GM12875 (cell line): ENCODE results near the gene DSC3.
"Not testable (repeated sequence)": the region's sequence is repeated elsewhere in the genome, so short reads cannot be mapped to it uniquely, and the experiment has no call there.

ENCODE experiments used
- H3K4me3 ChIP-seq: one replicate; pipeline ENCODE4 v1.5.1; 2011; ENCODE audit warnings: low read depth, low read length, control low read depth
- TF ChIP-seq, protein P1 (sequence below): IDR thresholded peaks from 2 replicates; pipeline ENCODE4 v1.5.1; 2011; ENCODE audit warnings: low read depth, mild to moderate bottlenecking, control low read depth, inconsistent platforms, low read length, moderate library complexity, borderline replicate concordance; ENCODE audit not compliant: insufficient read depth

Gene DSC3

DNA sequence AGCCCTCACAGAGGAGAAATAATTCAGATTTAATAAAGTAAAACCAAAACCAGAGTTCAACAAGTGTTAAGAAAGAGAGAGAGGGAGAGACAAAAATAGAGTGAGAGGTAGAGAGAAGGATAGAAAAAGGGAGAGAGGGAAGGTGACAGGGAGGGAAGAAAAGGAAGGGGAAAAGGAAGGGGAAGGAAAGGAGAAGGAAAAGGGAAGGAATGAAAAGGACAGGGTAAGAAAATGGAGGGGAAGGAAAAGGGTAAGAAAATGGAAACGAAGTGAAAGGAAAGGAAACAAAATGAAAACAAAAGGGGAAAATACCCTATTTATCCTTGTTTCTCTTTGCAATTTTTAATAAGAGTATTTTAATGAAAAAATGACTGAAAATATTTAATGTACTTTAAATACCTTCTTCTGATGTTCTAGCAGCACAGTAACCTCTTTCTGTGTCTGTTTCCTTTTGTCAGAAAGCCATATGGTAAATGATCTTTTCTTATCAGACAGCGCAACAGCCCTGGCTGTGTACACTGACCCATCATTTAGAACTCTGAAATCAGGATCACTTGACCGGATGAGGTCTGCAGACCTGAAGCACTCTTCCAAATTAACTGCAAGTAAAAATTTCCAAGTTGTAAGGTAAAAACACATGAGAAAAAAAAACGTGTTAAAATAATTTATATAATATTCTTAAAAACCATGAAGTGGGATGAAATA is 11.8 kb downstream of the DSC3 start:
- no peak overlapping the region for H3K4me3 ChIP-seq
- TF ChIP-seq, protein P1, sequence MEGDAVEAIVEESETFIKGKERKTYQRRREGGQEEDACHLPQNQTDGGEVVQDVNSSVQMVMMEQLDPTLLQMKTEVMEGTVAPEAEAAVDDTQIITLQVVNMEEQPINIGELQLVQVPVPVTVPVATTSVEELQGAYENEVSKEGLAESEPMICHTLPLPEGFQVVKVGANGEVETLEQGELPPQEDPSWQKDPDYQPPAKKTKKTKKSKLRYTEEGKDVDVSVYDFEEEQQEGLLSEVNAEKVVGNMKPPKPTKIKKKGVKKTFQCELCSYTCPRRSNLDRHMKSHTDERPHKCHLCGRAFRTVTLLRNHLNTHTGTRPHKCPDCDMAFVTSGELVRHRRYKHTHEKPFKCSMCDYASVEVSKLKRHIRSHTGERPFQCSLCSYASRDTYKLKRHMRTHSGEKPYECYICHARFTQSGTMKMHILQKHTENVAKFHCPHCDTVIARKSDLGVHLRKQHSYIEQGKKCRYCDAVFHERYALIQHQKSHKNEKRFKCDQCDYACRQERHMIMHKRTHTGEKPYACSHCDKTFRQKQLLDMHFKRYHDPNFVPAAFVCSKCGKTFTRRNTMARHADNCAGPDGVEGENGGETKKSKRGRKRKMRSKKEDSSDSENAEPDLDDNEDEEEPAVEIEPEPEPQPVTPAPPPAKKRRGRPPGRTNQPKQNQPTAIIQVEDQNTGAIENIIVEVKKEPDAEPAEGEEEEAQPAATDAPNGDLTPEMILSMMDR, result no peak

DNA sequence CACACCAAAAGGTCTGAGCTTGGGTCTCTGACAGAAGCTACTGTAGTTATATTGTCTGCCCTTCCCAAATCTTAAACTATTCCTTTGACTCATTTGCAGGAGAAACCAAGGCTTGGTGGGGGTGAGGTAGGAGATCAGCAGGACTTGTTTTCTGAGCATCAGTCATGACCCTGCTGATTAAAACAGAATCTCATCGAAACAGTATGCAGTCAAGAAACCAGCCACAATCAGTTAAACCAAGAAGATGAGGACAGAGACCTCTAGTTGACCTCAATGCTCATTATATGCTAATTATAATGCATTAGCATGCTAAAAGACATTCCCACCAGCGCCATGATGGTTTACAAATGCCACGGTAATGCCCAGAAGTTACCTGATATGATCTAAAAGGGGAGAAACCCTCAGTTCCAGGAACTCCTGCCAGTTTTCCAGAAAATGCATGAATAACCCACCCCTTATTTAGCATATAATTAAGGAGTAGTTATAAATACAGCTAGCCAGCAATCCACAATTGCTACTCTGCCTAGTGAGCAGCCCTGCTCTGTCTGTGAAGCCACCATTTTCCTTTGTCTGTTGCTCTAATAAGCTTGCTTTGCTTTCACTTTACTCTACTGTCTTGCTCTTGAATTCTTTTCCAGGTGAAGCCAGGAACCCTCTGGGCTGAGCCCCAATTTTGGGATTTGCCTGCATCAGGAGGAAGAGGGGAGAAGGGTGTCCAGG is 26.7 kb downstream of the DSC3 start:
- TF ChIP-seq, protein P1, result no peak
- H3K4me3 ChIP-seq, result no peak overlapping the region

DNA sequence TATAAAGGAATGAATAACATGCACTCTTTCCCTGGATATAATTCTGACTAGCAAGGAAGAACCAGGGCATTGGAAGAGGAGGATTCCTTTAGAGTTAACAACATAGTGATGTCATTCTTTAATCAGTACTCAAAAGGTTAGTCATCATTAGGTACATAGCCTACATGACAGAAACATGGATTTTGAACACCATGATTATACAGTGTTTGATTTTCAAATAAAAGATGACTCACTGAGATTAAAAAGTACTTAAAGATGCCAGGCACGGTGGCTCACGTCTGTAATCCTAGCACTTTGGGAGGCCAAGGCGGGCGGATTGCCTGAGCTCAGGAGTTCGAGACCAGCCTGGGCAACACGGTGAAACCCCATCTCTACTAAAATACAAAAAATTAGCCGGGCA is 31.1 kb downstream of the DSC3 start:
- H3K4me3 ChIP-seq, result not testable (repeated sequence)

DNA sequence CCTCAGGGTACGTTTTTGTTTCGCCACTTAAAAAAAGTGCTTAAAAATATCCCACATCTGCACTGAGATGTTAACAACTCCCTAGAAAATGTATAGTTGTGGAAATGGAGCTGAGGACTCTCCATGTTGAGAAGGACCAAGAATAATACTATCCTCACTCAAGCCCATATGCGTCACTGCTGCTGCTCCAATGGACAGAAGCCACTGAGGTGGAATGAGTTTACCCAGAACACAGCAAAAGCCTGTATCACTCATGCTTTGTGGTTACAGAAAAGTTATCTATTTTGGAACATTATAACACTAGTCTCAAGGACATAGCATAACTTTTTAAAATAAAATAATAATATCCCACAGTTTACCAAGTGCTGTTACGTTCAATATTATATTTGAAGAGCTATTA is 31.9 kb downstream of the DSC3 start:
- TF ChIP-seq, protein P1, result no peak
- no peak overlapping the region for H3K4me3 ChIP-seq

DNA sequence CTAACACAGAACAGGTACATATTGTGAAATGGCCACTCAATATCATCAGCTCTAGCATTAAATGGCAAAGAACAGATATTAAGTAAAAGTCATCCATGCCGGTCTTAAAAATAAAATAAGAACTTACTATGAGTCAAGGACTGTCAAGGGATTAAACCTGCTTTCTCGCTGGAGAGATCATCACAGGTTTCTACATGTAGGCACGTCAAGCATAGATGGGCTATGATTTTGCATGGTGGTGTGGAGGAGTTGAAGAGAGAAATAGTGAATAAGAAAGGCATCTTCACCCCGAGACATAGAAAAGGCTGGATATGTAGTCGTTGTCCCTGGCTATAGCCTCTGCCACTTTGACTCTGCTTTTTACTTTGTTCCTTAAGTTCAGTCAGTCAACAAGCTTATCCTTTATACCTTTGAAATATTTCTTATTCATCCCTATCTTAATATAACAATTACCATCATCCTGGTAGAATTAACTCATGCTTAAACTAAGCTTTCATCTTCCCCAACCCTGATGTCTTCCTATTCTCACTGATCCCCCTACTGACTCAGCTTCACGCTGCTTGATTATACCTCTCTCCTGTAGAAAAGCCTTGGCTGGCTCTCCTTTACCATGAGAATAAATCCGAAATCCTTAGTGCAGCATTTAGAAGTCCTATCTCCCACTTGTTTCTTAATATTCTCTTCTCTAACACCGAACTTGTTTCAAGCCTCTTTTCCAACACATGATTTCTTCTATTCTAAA is 42.5 kb downstream of the DSC3 start:
- TF ChIP-seq, protein P1, result no peak
- no peak overlapping the region for H3K4me3 ChIP-seq

DNA sequence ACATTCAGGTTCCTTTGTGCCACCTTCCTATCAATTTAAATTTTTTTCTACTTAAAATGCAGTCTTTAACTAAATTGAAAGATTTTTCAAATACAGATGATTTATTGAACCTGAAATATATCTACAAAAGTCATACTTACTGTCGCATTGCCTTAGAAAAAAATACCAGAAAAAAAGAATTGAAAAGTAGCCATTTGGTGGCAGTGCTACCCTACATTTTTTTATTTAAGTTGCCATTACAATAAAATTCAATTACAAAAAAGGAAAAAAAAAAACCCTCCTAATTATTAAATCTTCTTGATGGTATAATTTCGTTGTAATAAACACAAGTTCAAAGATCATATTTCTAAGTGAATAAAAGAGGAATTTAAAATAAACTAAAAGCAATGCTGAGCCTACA is 43.4 kb downstream of the DSC3 start:
- TF ChIP-seq, protein P1, result no peak
- H3K4me3 ChIP-seq, result no peak overlapping the region

DNA sequence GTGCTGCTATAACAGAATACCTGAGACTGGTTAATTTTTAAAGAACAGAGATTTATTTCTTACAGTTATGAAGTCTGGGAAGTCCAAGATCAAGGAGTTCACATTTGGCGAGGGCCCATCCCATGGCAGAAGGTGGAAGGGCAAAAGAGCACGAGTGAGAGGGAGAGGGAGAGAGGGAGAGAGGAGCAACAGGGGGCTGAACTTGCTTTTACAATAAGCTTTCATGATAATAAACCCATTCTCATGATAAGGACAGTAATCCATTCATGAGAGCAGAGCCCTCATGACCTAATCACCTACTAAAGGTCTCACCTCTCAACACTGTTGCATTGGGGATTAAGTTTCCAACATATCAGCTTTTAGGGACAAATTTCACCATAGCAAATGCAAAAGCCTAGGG is 45.3 kb downstream of the DSC3 start:
- TF ChIP-seq, protein P1, result no peak

More for the DNA sequence above, 45.3 kb downstream of the DSC3 start:
- H3K4me3 ChIP-seq, result no peak overlapping the region
